Kidney (tissue), 14 donors: Measurements from ENCODE around the gene ERP29. TPM values are rescaled to one million over a fixed set of nuclear protein-coding genes. Genes with fewer than 3 reads are reported as not detected.

Experiments used
- DNase-seq, 5 donors: peaks; one replicate each; pipeline ENCODE4 v3.0.0-alpha.2; 2013 to 2020
- FAIRE-seq: peaks from 2 replicates; lab custom pipeline; 2012; peaks lifted over from hg19 to GRCh38; lab: Jason Lieb, UNC
- H3K27ac ChIP-seq, 2 donors: one replicate each; pipeline ENCODE4 v1.7.0; 2013; ENCODE audit warnings: low read depth in 2 of 2, low read length in 2 of 2, inconsistent platforms in 1 of 2
- H3K27me3 ChIP-seq: one replicate; pipeline ENCODE4 v1.7.1; 2013; ENCODE audit warnings: low read length, inconsistent platforms; ENCODE audit not compliant: control insufficient read depth, insufficient read depth
- H3K36me3 ChIP-seq, 3 donors: one replicate each; pipeline versions ENCODE4 v1.7.0 to v1.7.1; 2013; ENCODE audit warnings: low read length in 3 of 3, control low read depth in 1 of 3, inconsistent platforms in 1 of 3; ENCODE audit not compliant: insufficient read depth in 3 of 3, control insufficient read depth in 2 of 3
- H3K4me1 ChIP-seq, 3 donors: one replicate each; pipeline versions ENCODE4 v1.7.0 to v1.7.1; 2013; ENCODE audit warnings: low read length in 3 of 3, inconsistent platforms in 1 of 3, low read depth in 1 of 3; ENCODE audit not compliant: control insufficient read depth in 2 of 3, insufficient read depth in 2 of 3
- H3K4me3 ChIP-seq, 3 donors: one replicate each; pipeline versions ENCODE4 v1.7.0 to v1.8.1; 2013; ENCODE audit warnings: low read length in 3 of 3, control low read depth in 1 of 3, inconsistent platforms in 1 of 3
- H3K9ac ChIP-seq, 3 donors: one replicate each; pipeline versions ENCODE4 v1.7.0 to v1.7.1; 2013; ENCODE audit warnings: low read length in 3 of 3, control low read depth in 1 of 3, inconsistent platforms in 1 of 3
- H3K9me3 ChIP-seq, 3 donors: one replicate each; pipeline versions ENCODE4 v1.7.0 to v1.7.1; 2013; ENCODE audit warnings: low read length in 3 of 3, control low read depth in 1 of 3, inconsistent platforms in 1 of 3; ENCODE audit not compliant: control insufficient read depth in 2 of 3, insufficient read depth in 1 of 3
- CTCF ChIP-seq: IDR thresholded peaks from 3 replicates; pipeline ENCODE4 v1.5.1; 2012; ENCODE audit warnings: mild to moderate bottlenecking, moderate library complexity, borderline replicate concordance; ENCODE audit not compliant: insufficient read depth; ENCODE audit errors: extremely low read depth
- intact Hi-C: fragments of 100-400 bp; cut with DNase I; formaldehyde crosslinking; loops from one replicate; pipeline ENCODE4 v1.11.1; 2022
- polyA plus RNA-seq: library from polyadenylated mRNA; stranded (reverse); fragments of 350-450 nt; fragmentation: Illumina TruSeq; extraction: RNeasy Lipid Tissue Mini Kit (QIAGEN cat#74804); gene quantifications from one replicate; pipeline ENCODE4 v1.2.3, GENCODE V29; 2014; ENCODE audit warnings: low read depth, low replicate concordance; ENCODE audit not compliant: insufficient read depth
- total RNA-seq: library from RNA; stranded (reverse); fragmentation: NEBNext Ultra II Directional; extraction: Animal tissue kit (Norgen Biotek cat#: 25700); gene quantifications from one replicate; pipeline ENCODE4 v1.2.1, GENCODE V29; 2021
- donor health status: control.
- donor health status: control.
- donor health status: control.
- donor health status: control.
- donor health status: control.
- donor health status: DM: yes; HTN: yes; CAD: no.
- donor health status: Normal renal cell carcinoma (clear cell type).

ERP29 gene
- total and polyA plus RNA-seq, 2 donors from 2014 or later = 104 to 220 TPM

DNA sequence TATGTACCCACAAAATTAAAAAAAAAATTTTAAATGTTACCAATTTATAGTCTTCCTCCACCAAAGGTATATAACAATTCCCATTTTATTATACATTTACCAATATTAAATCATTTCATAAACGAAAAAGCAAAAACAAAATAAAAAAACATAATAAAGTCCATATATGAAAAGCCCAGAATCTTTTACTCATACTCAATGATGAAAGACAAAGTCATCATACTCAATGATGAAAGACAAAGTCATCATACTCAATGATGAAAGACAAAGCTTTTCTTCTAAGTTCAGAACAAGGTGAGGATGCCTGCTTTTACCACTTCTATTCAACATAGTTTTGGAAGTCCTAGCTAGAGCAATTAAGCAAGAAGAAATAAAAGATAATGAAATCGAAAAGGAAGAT, 28.4 kb upstream of the ERP29 start:
- H3K4me3 ChIP-seq = no peak overlapping the region
- H3K36me3 ChIP-seq = peaks cover 0 to 4% (median 0%) of the 10 kb centered on the region in 3 donors
- no peak for TF ChIP-seq CTCF
- intact Hi-C loops = no loop called here
- no peaks in the 10 kb centered on the region for H3K27me3 ChIP-seq
- H3K27ac ChIP-seq = no peak overlapping the region
- H3K4me1 ChIP-seq = no peaks in the 10 kb centered on the region
- no peak overlapping the region for H3K9ac ChIP-seq
- FAIRE-seq (no peak), DNase-seq (no peak)
- H3K9me3 ChIP-seq = no peaks in the 10 kb centered on the region

DNA sequence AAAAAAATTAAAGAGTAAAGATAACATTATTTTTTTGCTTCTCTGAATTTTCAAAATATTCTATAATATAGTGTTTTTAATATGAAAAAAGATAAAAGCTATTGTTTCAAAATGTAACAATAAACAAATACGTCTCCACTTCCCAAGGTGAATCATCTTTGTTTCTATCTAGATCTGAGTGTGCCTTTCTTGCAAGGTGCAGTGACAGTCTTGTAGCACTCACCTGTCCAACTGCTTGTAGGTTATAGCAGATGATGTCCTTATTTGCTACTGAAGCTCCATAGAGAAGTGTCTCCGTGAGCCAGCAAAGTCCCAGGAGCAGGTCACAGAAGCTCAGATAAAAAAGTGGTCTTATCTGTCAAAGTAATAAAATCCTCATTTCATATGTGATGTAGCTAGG, 21.7 kb upstream of the ERP29 start:
- Histone ChIP-seq H3K9ac (no peak overlapping the region), H3K4me1 (peaks cover 0 to 3% (median 0%) of the 10 kb centered on the region in 3 donors), H3K9me3 (no peaks in the 10 kb centered on the region), H3K27ac (no peak overlapping the region), H3K4me3 (no peak overlapping the region), H3K36me3 (no peaks in the 10 kb centered on the region), H3K27me3 (no peaks in the 10 kb centered on the region)
- intact Hi-C loops = no loop called here
- TF ChIP-seq CTCF = no peak
- DNase-seq = no peak
- FAIRE-seq = no peak

DNA sequence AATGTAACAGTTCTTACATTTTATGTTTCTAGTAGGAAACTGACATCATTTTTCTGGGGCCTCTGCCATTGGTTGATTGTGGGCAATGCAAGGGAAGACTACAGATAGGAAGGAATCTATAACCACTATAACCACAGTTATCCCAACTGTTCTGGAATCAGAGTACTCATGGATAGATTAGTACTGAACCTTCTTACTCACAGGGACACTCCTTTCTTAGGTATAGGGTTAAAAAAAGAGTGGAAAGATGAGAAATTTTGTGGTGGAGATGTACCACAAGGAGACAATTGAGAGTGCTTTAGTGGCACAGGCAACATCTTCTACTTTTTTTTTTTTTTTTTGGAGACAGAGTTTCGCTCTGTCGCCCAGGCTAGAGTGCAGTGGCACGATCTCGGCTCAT, 21.3 kb upstream of the ERP29 start:
- no peaks in the 10 kb centered on the region for H3K36me3 ChIP-seq
- H3K27ac ChIP-seq = no peak overlapping the region
- DNase-seq (no peak), FAIRE-seq (no peak)
- intact Hi-C loops = no loop called here
- H3K4me3 ChIP-seq = no peak overlapping the region
- H3K27me3 ChIP-seq = no peaks in the 10 kb centered on the region
- TF ChIP-seq CTCF = no peak
- H3K9ac ChIP-seq = no peak overlapping the region
- H3K4me1 ChIP-seq = peaks cover 0 to 3% (median 0%) of the 10 kb centered on the region in 3 donors
- H3K9me3 ChIP-seq = no peaks in the 10 kb centered on the region

DNA sequence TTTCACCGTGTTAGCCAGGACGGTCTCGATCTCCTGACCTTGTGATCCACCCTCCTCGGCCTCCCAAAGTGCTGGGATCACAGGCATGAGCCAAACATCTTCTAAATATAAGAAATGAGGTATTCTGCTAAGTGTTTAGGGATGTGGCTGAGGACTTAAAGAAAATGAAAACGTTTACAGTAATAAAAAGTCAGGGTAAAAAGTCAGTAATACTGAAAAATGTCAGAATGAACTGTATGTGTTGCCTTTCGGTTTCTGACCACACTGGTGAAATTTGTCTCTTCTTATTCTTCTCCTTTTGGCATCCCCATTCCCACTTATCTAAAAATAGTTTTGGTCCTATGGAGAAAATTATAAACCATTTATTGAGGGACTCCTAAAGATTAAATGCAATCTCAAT, 20.8 kb upstream of the ERP29 start:
- Histone ChIP-seq H3K27ac (no peak overlapping the region), H3K27me3 (no peaks in the 10 kb centered on the region), H3K9me3 (no peaks in the 10 kb centered on the region), H3K36me3 (no peaks in the 10 kb centered on the region), H3K4me3 (no peak overlapping the region), H3K9ac (no peak overlapping the region), H3K4me1 (peaks cover 0 to 3% (median 0%) of the 10 kb centered on the region in 3 donors)
- intact Hi-C loops = no loop called here
- no peak for DNase-seq
- FAIRE-seq = no peak
- no peak for TF ChIP-seq CTCF
